ENCODE data around the gene KRR1.

Gene KRR1

DNA sequence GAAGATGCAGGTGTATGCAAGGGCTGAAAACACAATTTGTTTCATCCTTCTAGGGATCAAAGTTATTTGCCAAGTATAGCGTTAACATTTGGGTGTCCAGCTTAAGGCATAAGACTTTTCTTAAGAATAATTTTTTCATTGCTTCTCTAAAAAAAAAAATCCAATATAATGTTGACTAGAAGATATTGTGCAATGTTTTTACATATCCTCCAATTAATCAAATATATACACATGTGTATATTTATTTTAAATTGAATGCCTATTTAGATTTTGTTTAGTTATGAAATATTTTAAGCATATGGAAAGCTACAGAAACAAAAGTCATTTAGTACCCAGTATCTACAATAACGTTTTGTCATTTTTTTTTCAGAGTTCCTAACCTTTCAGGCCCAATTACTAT lies 28.5 kb upstream of the KRR1 start:
- TF ChIP-seq CTCF (conservative IDR thresholded peaks at IDR 0.05) (no peak), ZFX (IDR thresholded peaks at IDR 0.05) (no peak)

GRCh38 chr12:75533239-75533638 lies 21.8 kb upstream of the KRR1 start:
- no peak overlapping the region for H3K27ac ChIP-seq
- TF ChIP-seq CTCF (conservative IDR thresholded peaks at IDR 0.05) (no peak), ZFX (IDR thresholded peaks at IDR 0.05) (no peak)

More for the DNA sequence above, 28.5 kb upstream of the KRR1 start:
- no peak overlapping the region for H3K27ac ChIP-seq

DNA sequence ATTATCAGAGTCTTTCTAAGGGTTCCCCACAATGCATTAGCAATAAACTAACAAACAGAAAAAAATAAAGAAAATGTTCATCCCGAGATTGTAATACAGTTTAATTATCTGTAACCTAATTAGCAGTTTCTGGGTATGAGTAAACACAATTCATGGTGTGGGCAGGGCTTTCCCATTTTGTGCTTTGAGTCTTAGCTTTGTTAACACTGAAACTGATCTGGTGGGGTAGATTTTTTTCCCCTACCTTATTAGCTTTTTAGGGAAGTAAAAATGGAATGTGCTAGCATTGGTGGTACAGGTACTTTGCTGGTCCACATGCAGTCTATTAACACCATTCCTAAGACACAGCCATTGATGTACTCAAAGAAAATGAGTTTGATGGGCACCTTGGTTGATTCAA lies 18.4 kb upstream of the KRR1 start:
- no peak overlapping the region for H3K27ac ChIP-seq
- TF ChIP-seq ZFX (IDR thresholded peaks at IDR 0.05), result no peak
- no peak for TF ChIP-seq CTCF (conservative IDR thresholded peaks at IDR 0.05)

DNA sequence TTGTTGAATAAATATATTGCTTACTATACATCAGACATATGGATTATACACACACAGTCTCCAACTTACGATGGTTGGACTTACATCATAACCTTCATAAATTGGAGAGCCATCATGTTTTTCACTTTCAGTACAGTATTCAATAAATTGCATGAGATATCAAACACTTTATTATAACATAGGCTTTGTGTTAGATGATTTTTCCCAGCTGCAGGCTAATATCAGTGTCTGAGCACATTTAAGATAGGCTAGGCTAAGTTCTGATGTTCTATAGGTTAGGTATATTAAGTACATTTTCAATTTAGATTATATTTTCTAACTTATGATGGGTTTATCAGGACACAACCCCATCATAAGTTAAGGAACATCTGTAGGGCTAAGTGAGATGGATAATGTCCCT lies 17.9 kb upstream of the KRR1 start:
- TF ChIP-seq ZFX (IDR thresholded peaks at IDR 0.05), result no peak
- TF ChIP-seq CTCF (conservative IDR thresholded peaks at IDR 0.05), result no peak

DNA sequence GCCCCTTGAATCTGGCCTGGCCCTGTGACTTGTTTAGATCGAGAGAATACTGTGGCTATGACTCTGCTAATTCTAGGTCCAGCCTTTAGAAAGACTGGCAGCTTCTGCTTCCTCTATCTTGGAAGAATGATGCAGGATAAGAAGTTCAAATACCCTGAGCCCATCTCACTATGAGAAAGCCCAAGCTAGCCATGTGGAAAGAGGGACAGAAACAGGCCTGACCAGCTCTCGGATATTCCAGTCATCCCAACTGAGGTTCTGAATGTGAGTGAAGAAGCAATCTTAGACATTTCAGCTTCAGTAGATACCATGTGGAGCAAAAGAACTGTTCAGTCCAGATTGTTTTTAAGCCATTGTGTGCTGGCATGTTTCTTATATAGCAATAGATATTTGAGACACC lies 17.3 kb upstream of the KRR1 start:
- no peak overlapping the region for H3K27ac ChIP-seq
- no peak for TF ChIP-seq CTCF (conservative IDR thresholded peaks at IDR 0.05)
- no peak for TF ChIP-seq ZFX (IDR thresholded peaks at IDR 0.05)

More for the DNA sequence above, 17.9 kb upstream of the KRR1 start:
- H3K27ac ChIP-seq, result no peak overlapping the region

- TF ChIP-seq CTCF (conservative IDR thresholded peaks at IDR 0.05) (no peak), ZFX (IDR thresholded peaks at IDR 0.05) (no peak)
- H3K27ac ChIP-seq, result no peak overlapping the region
Measured at GRCh38 chr12:75528272-75528671, 16.9 kb upstream of the KRR1 start.

DNA sequence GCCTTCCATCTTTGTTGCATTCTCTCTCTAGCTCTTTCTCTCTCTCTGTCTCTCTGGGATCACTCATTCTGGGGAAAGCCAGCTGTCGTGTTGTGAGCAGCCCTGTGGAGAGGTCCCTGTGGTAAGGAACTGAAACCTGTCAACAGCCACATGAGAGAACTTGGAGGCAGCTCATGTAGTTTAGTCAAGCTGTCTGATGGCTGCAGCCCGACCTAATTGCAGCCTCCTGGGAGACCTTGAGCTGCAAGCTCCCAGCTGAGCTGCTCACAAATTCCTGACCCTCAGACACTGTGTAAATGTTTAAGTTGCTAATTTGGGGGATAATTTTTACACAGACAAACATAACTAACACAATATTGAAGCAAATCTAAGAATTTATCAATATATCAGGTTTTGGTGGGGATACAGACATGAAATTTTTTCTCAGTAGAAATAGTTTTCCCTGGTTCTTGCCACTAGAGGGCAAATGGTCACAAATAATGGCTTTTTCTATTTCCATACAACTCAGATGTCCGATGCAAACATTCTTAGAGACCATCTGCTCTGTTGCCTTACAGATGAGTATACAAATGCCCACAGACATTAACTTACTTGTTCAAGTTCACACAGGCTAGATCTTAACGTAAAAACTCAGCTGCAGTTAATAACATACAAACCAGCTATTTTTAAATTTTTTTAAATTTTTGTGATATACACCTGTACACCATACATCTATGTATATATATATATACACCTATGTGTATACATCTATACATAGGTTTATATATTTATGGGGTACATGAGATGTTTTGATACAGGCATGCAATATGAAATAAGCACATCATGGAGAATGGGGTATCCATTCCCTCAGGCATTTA lies 15.5 kb upstream of the KRR1 start:
- TF ChIP-seq CTCF (conservative IDR thresholded peaks at IDR 0.05) (peak; percentile 73), ZFX (IDR thresholded peaks at IDR 0.05) (no peak)
- no peak overlapping the region for H3K27ac ChIP-seq

Data from C4-2B (cell line).